ENCODE results near the gene TMC2.

TMC2 gene

GRCh38 chr20:2576317-2576727 lies 39.9 kb downstream of the TMC2 start:
- DNase-seq (ENCODE audit: low read depth in 1 of 2, low spot score in 1 of 2), result no peak

GRCh38 chr20:2578475-2579192 lies 42.3 kb downstream of the TMC2 start:
- no peak for DNase-seq (ENCODE audit: low read depth in 1 of 2, low spot score in 1 of 2)

- DNase-seq (ENCODE audit: low read depth in 1 of 2, low spot score in 1 of 2), result no peak
Observed at GRCh38 chr20:2585811-2586210, 49.4 kb downstream of the TMC2 start.

GRCh38 chr20:2593756-2594155 lies 57.4 kb downstream of the TMC2 start:
- no peak for DNase-seq (ENCODE audit: low read depth in 1 of 2, low spot score in 1 of 2)

GRCh38 chr20:2595076-2595475 lies 58.7 kb downstream of the TMC2 start:
- no peak for DNase-seq (ENCODE audit: low read depth in 1 of 2, low spot score in 1 of 2)

GRCh38 chr20:2596673-2597279 lies 60.4 kb downstream of the TMC2 start:
- no peak for DNase-seq (ENCODE audit: low read depth in 1 of 2, low spot score in 1 of 2)

GRCh38 chr20:2599288-2600006 lies 63.1 kb downstream of the TMC2 start:
- DNase-seq (ENCODE audit: low read depth in 1 of 2, low spot score in 1 of 2), result no peak

- no peak for DNase-seq (ENCODE audit: low read depth in 1 of 2, low spot score in 1 of 2)
Observed at GRCh38 chr20:2602046-2602735, 65.8 kb downstream of the TMC2 start.

GRCh38 chr20:2602746-2603145 lies 66.4 kb downstream of the TMC2 start:
- DNase-seq (ENCODE audit: low read depth in 1 of 2, low spot score in 1 of 2), result no peak

GRCh38 chr20:2603816-2604505 lies 67.6 kb downstream of the TMC2 start:
- no peak for DNase-seq (ENCODE audit: low read depth in 1 of 2, low spot score in 1 of 2)

- no peak for DNase-seq (ENCODE audit: low read depth in 1 of 2, low spot score in 1 of 2)
Observed at GRCh38 chr20:2604506-2604835, 68.1 kb downstream of the TMC2 start.

- DNase-seq (ENCODE audit: low read depth in 1 of 2, low spot score in 1 of 2), result no peak
Observed at GRCh38 chr20:2606507-2607006, 70.2 kb downstream of the TMC2 start.

GRCh38 chr20:2610326-2610725 lies 74.0 kb downstream of the TMC2 start:
- DNase-seq (ENCODE audit: low read depth in 1 of 2, low spot score in 1 of 2), result no peak

- DNase-seq (ENCODE audit: low read depth in 1 of 2, low spot score in 1 of 2), result no peak
Observed at GRCh38 chr20:2610941-2611720, 74.8 kb downstream of the TMC2 start.

- no peak for DNase-seq (ENCODE audit: low read depth in 1 of 2, low spot score in 1 of 2)
Observed at GRCh38 chr20:2612073-2612472, 75.7 kb downstream of the TMC2 start.

GRCh38 chr20:2616634-2617033 lies 80.3 kb downstream of the TMC2 start:
- no peak for DNase-seq (ENCODE audit: low read depth in 1 of 2, low spot score in 1 of 2)

GRCh38 chr20:2617099-2617714 lies 80.8 kb downstream of the TMC2 start:
- no peak for DNase-seq (ENCODE audit: low read depth in 1 of 2, low spot score in 1 of 2)

- no peak for DNase-seq (ENCODE audit: low read depth in 1 of 2, low spot score in 1 of 2)
Observed at GRCh38 chr20:2618815-2619214, 82.4 kb downstream of the TMC2 start.

- DNase-seq (ENCODE audit: low read depth in 1 of 2, low spot score in 1 of 2), result no peak
Observed at GRCh38 chr20:2619337-2619736, 83.0 kb downstream of the TMC2 start.

All from activated T-helper 1 cell treated with anti-CD3 and anti-CD28 coated beads, Interleukin-2, amount 50 U/mL, for 16 hours (primary cell).